IMR-90 (cell line): ENCODE measurements around the gene BAZ2B.

Experiments
- BHLHE40 ChIP-seq: fragments of 150-350 bp; IDR thresholded peaks from 2 replicates; pipeline ENCODE4 v1.6.1; 2016; ENCODE audit warnings: mild to moderate bottlenecking, low read depth, low read length
- MAFK ChIP-seq: IDR thresholded peaks from 2 replicates; pipeline ENCODE4 v1.6.1; 2012; ENCODE audit warnings: low read depth, low read length, improper control_type of control experiment
- MXI1 ChIP-seq: IDR thresholded peaks from 2 replicates; pipeline ENCODE4 v1.6.1; 2012; ENCODE audit warnings: low read depth, mild to moderate bottlenecking, low read length, moderate library complexity, borderline replicate concordance
- POLR2A ChIP-seq: IDR thresholded peaks from 2 replicates; pipeline ENCODE4 v1.6.1; 2012; ENCODE audit warnings: mild to moderate bottlenecking, low read depth, low read length
- RAD21 ChIP-seq: IDR thresholded peaks from 2 replicates; pipeline ENCODE4 v1.6.1; 2012; ENCODE audit warnings: low read length, improper control_type of control experiment
- RCOR1 ChIP-seq: IDR thresholded peaks from 2 replicates; pipeline ENCODE4 v1.6.1; 2012; ENCODE audit warnings: mild to moderate bottlenecking, low read length, improper control_type of control experiment; ENCODE audit not compliant: insufficient replicate concordance
- RFX5 ChIP-seq: IDR thresholded peaks from 2 replicates; pipeline ENCODE4 v1.8.0; 2012; ENCODE audit warnings: low read depth, mild to moderate bottlenecking, low read length, moderate library complexity
- SMC3 ChIP-seq: fragments of 150-350 bp; IDR thresholded peaks from 2 replicates; pipeline ENCODE4 v1.6.1; 2016; ENCODE audit warnings: low read depth, mild to moderate bottlenecking, antibody characterized with exemption, low read length, moderate library complexity
- TF ChIP-seq, protein P1 (sequence below): conservative IDR thresholded peaks from 2 replicates; pipeline ENCODE4 v1.5.1; 2012; ENCODE audit warnings: mild to moderate bottlenecking, low read depth, low read length, improper control_type of control experiment
- TF ChIP-seq, protein P2 (sequence below): fragments of 150-350 bp; IDR thresholded peaks from 2 replicates; pipeline ENCODE4 v1.6.1; 2017; ENCODE audit warnings: mild to moderate bottlenecking, antibody characterized with exemption, low read length, low read depth

DNA sequence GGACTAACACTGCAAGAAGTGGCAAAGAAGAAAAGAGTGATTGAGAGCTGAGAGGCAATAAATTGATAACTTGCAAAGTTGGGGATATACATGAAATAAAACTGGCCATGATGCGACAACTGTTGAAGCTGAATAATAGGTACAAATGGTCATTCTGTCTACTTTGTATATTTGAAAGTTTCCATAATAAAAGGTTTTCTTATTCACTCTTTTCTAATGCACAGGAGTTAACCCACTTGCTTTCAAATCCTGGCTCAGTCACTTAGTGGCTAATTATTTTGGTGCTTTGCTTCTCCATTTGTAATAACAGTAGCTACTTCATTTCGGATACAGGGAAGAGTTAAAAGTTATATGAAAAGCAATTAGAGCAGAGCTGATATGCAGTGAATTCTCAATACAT, 170.1 kb downstream of the BAZ2B start:
- TF ChIP-seq, protein P1, sequence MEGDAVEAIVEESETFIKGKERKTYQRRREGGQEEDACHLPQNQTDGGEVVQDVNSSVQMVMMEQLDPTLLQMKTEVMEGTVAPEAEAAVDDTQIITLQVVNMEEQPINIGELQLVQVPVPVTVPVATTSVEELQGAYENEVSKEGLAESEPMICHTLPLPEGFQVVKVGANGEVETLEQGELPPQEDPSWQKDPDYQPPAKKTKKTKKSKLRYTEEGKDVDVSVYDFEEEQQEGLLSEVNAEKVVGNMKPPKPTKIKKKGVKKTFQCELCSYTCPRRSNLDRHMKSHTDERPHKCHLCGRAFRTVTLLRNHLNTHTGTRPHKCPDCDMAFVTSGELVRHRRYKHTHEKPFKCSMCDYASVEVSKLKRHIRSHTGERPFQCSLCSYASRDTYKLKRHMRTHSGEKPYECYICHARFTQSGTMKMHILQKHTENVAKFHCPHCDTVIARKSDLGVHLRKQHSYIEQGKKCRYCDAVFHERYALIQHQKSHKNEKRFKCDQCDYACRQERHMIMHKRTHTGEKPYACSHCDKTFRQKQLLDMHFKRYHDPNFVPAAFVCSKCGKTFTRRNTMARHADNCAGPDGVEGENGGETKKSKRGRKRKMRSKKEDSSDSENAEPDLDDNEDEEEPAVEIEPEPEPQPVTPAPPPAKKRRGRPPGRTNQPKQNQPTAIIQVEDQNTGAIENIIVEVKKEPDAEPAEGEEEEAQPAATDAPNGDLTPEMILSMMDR, result no peak
- no peak for TF ChIP-seq MXI1
- TF ChIP-seq POLR2A, result no peak
- no peak for TF ChIP-seq RFX5
- TF ChIP-seq SMC3, result no peak
- TF ChIP-seq RAD21, result no peak
- TF ChIP-seq RCOR1, result no peak
- TF ChIP-seq, protein P2, sequence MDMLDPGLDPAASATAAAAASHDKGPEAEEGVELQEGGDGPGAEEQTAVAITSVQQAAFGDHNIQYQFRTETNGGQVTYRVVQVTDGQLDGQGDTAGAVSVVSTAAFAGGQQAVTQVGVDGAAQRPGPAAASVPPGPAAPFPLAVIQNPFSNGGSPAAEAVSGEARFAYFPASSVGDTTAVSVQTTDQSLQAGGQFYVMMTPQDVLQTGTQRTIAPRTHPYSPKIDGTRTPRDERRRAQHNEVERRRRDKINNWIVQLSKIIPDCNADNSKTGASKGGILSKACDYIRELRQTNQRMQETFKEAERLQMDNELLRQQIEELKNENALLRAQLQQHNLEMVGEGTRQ, result no peak
- no peak for TF ChIP-seq MAFK
- TF ChIP-seq BHLHE40, result no peak
